Subcutaneous adipose tissue (tissue), 4 donors: Measurements from ENCODE around the gene DUSP8. TPM values are rescaled to one million over a fixed set of nuclear protein-coding genes. Genes with fewer than 3 reads are reported as not detected.

ENCODE experiments used
- total RNA-seq, 4 donors: library from RNA; depleted of rRNA; stranded (reverse); fragments of >200 nt; gene quantifications; one replicate each; pipeline ENCODE4 v1.1.0, GENCODE V29; 2016
- TF ChIP-seq, protein P1 (sequence below): fragments of 450-650 bp; IDR thresholded peaks from one replicate; pipeline ENCODE4 v1.5.1; 2016; ENCODE audit warnings: low read depth, mild to moderate bottlenecking, control low read depth, antibody characterized with exemption, moderate library complexity

The DUSP8 gene
- total RNA-seq, 4 donors from 2014 or later: 0.22 to 2.3 (median 0.74) TPM

DNA sequence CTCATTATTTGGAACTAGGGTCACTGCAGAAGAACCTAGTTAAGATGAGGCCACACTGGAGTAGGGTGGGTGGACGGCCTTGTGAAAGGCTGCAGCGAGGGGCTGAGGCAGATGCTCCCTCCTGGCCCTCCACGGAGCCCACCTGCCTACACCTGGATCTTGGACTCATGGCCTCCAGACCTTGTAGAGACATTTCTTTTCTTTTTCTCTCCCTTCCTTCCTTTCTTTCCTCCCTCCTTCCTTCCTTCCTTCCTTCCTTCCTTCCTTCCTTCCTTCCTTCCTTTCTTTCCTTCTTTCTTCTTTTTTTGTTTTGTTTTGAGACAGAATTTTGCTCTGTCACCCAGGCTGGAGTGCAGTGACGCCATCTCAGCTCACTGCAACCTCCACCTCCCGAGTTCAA, 26.6 kb downstream of the DUSP8 start:
- TF ChIP-seq, protein P1, sequence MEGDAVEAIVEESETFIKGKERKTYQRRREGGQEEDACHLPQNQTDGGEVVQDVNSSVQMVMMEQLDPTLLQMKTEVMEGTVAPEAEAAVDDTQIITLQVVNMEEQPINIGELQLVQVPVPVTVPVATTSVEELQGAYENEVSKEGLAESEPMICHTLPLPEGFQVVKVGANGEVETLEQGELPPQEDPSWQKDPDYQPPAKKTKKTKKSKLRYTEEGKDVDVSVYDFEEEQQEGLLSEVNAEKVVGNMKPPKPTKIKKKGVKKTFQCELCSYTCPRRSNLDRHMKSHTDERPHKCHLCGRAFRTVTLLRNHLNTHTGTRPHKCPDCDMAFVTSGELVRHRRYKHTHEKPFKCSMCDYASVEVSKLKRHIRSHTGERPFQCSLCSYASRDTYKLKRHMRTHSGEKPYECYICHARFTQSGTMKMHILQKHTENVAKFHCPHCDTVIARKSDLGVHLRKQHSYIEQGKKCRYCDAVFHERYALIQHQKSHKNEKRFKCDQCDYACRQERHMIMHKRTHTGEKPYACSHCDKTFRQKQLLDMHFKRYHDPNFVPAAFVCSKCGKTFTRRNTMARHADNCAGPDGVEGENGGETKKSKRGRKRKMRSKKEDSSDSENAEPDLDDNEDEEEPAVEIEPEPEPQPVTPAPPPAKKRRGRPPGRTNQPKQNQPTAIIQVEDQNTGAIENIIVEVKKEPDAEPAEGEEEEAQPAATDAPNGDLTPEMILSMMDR: no peak

DNA sequence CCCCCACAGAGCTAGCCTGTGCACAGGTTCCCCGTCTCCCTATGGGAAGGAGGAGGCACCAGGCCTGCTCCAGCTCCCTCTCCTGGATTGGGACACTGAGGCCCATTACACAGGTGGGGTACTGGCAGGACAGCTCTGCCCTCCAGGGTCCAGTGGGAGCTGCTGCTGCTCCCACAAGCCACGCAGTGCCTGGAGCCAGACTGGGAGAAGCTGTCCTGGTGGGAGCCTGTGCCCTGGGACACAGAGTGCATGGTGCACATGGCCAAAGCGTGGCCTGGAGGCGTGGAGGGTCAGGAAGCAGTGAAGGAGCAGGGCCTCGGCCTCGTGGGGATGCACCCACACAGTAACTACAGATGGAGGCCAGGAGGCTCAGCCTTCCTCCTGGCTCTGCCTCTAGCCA, 27.5 kb downstream of the DUSP8 start:
- TF ChIP-seq, protein P1: no peak

DNA sequence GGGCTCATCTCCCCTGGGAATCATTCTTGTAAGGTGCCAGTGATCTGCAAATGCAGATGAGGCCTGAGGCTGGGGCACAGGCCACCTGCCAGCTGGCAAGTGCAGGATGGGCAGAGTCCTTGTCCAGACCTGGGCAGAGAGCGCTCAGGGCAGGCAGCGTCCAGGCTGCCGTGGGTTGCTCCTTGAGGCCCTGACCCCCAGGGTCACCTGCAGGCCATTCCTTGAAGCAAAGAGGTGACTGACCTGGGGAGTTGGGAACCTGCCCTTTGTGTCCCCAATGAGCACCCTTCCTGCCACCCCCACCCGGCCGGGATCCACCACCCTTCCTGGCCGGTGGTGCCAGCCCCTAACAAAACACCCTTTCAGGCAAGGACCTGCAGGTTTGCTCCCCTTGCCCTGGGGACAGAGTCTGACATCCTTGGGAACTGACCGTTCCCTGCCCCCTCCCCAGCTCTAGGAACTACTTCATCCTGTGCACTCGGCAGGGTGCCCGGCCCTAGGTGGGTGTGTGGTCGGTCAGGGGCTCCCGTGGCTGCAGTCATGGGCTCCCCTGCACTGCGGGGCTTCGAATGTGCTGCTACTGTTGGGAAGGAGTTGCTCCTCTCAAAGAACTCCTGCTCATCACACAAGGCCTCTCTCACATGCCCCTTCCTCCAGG, 28.3 kb downstream of the DUSP8 start:
- TF ChIP-seq, protein P1: no peak

DNA sequence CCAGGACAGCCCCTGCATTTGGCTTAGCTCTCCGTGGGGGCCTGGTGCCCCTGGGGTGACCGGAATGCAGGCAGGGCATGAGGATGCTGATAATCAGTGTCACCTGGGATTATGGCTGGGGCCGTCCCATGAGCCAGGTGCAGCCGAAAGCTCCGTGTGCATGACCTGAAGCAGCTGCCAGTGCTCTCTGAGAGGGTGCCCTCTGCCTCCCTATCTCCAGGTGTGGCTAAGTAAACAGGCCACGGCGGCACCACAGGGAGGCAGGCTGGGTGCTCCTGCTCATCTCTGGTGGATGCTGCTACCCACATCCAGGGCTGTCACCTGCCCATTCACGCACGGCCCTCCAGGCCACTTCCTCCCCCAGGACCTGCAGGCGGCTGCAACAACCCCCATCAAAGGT, 29.8 kb downstream of the DUSP8 start:
- TF ChIP-seq, protein P1: no peak

DNA sequence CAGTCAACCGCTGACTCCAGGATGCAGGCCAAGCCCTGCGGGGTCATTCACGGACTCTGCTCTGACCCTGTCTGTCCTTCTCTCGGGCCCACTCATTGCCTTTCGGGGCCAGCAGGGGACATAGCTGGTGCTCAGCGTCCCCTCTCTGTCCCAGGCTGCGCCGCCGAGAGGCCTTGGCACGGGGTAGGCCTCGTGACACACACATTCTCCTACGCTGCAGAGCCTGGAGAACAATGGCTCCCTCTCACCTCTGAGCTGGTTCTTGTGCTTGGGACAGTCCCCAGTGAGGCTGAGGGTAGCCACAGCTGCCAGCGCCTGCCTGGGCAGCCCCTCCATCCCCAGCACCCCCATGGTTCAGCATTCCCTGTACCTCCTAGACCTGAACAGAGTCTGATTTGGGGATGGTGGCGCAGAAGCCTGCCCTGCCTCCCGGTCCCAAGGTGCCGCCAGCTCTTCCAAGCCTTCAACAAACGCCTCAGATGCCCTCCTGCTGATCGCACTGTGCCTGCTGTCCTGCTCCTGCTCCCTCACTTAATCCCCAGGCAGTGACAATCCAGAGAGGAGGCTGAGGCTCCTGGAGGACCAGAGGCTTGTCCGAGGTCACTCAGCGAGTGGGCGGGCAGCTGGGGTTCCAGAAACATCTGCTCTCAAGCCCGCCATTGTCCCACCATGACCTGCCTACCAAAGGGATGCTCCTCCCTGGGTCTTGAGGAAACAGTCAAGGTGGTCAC, 30.4 kb downstream of the DUSP8 start:
- TF ChIP-seq, protein P1: no peak

DNA sequence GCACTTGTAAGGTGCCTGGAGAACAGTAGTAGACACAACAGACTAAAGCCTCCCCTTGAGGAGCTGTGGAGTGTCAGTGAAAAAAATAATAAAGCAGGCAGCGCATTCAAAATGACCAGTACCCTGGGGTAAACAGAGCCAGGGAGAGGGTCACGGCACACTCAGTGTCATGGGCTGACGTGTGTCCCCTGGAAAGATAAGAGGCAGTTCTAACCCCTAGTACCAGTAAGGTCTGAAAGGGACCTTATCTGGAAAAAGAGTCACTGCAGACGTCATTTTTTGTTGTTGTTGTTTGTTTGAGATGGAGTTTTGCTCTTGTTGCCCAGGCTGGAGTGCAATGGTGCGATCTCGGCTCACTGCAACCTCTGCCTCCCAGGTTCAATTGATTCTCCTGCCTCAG, 32.0 kb downstream of the DUSP8 start:
- TF ChIP-seq, protein P1: no peak

DNA sequence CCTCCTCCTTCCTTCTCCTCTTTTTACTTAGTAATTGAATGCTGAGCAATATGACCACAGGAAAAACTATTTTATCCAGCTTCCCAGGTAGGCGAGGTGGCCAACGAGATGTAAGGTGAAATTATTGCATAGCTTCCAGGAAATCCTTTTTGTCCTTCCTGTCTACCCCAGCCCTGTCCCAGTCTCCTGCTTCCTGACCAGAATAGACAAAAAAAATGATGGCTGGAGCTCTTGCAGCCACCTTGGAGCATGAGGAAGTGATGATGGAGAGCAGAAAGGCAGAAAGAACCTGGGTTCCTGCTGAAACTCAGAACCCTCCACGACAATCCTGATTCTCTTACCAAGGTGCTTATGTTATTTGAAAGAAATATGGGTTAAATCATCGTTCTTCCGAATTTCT, 33.9 kb downstream of the DUSP8 start:
- TF ChIP-seq, protein P1: no peak
